Activated CD8-positive, alpha-beta memory T cell treated with anti-CD3 and anti-CD28 coated beads for 48 hours (primary cell): Measurements from ENCODE around the gene IL1RL2.

Experiments used
- DNase-seq, 3 experiments: peaks; one replicate each; pipeline ENCODE4 v3.0.0-alpha.2; 2020; ENCODE audit warnings: low read depth in 2 of 3, low spot score in 2 of 3

IL1RL2 gene

GRCh38 chr2:102262216-102263129, 75.7 kb downstream of the IL1RL2 start:
- DNase-seq = no peak

GRCh38 chr2:102264952-102265351, 78.1 kb downstream of the IL1RL2 start:
- DNase-seq = no peak

GRCh38 chr2:102266204-102266603, 79.4 kb downstream of the IL1RL2 start:
- no peak for DNase-seq

- DNase-seq = no peak
Measured at GRCh38 chr2:102267774-102268173, 81.0 kb downstream of the IL1RL2 start.

- DNase-seq = no peak
Measured at GRCh38 chr2:102268510-102269199, 81.8 kb downstream of the IL1RL2 start.

GRCh38 chr2:102269200-102269524, 82.3 kb downstream of the IL1RL2 start:
- DNase-seq = no peak

- DNase-seq = no peak
Measured at GRCh38 chr2:102271844-102272243, 85.0 kb downstream of the IL1RL2 start.

GRCh38 chr2:102273619-102274211, 86.9 kb downstream of the IL1RL2 start:
- DNase-seq = no peak

GRCh38 chr2:102276549-102277201, 89.9 kb downstream of the IL1RL2 start:
- no peak for DNase-seq

GRCh38 chr2:102277202-102277700, 90.4 kb downstream of the IL1RL2 start:
- DNase-seq = no peak

GRCh38 chr2:102278720-102279390, 92.0 kb downstream of the IL1RL2 start:
- DNase-seq = no peak

GRCh38 chr2:102279391-102279735, 92.5 kb downstream of the IL1RL2 start:
- no peak for DNase-seq

- no peak for DNase-seq
Measured at GRCh38 chr2:102282678-102283091, 95.9 kb downstream of the IL1RL2 start.

GRCh38 chr2:102283996-102284395, 97.2 kb downstream of the IL1RL2 start:
- DNase-seq = no peak

GRCh38 chr2:102284611-102285010, 97.8 kb downstream of the IL1RL2 start:
- DNase-seq = no peak

- no peak for DNase-seq
Measured at GRCh38 chr2:102285368-102285767, 98.5 kb downstream of the IL1RL2 start.

GRCh38 chr2:102286041-102286440, 99.2 kb downstream of the IL1RL2 start:
- no peak for DNase-seq

GRCh38 chr2:102289129-102289528, 102.3 kb downstream of the IL1RL2 start:
- DNase-seq = no peak
